Aorta (tissue), 5 donors: Measurements from ENCODE around the gene CYSTM1. TPM values are rescaled to one million over a fixed set of nuclear protein-coding genes. Genes with fewer than 3 reads are reported as not detected.
A peak's percentile ranks its signal among the peaks of the same experiment; 100 is the strongest.

Experiments
- ATAC-seq: fragments of 200-7000 bp; cut with Tn5 transposase; one replicate; pipeline ENCODE4 v1.9.1; 2022; ENCODE audit warnings: moderate library complexity; ENCODE audit not compliant: low FRiP score
- DNase-seq, 2 donors: peaks; one replicate each; pipeline ENCODE4 v3.0.0-alpha.2; 2020
- H3K27ac ChIP-seq, 2 donors: one replicate each; pipeline ENCODE4 v1.5.1; 2013; ENCODE audit warnings: low read length in 2 of 2, mild to moderate bottlenecking in 2 of 2, moderate library complexity in 2 of 2, control low read depth in 1 of 2, inconsistent platforms in 1 of 2, low read depth in 1 of 2
- H3K27me3 ChIP-seq, 2 donors: one replicate each; pipeline ENCODE4 v1.6.1; 2013; ENCODE audit warnings: control low read depth in 1 of 2, low read length in 1 of 2, mild to moderate bottlenecking in 1 of 2, moderate library complexity in 1 of 2; ENCODE audit not compliant: insufficient read depth in 2 of 2, control insufficient read depth in 1 of 2
- H3K36me3 ChIP-seq, 2 donors: one replicate each; pipeline ENCODE4 v1.6.1; 2013; ENCODE audit warnings: control low read depth in 1 of 2, low read length in 1 of 2, mild to moderate bottlenecking in 1 of 2; ENCODE audit not compliant: insufficient read depth in 2 of 2, control insufficient read depth in 1 of 2
- H3K4me1 ChIP-seq, 2 donors: one replicate each; pipeline ENCODE4 v1.6.1; 2013; ENCODE audit warnings: low read length in 2 of 2, control low read depth in 1 of 2, mild to moderate bottlenecking in 1 of 2, moderate library complexity in 1 of 2; ENCODE audit not compliant: insufficient read depth in 2 of 2, control insufficient read depth in 1 of 2
- H3K4me3 ChIP-seq, 2 donors: one replicate each; pipeline ENCODE4 v1.5.1; 2013; ENCODE audit warnings: low read length in 2 of 2, control low read depth in 1 of 2, mild to moderate bottlenecking in 1 of 2
- H3K9me3 ChIP-seq: one replicate; pipeline ENCODE4 v1.6.1; 2013; ENCODE audit warnings: mild to moderate bottlenecking, low read length; ENCODE audit not compliant: control insufficient read depth
- WGBS, 2 donors: extraction: QIAGEN DNeasy Blood & Tissue Kit; methylation state at CpG; one replicate each; pipeline ENCODE4 v1.1.7; 2013; 5-methylcytosine and 5-hydroxymethylcytosine counted together
- intact Hi-C, 2 donors: fragments of 100-400 bp; cut with DNase I; formaldehyde crosslinking; loops; one replicate each; pipeline versions ENCODE4 v1.14.2 to v1.15.0; 2022
- polyA plus RNA-seq, 2 donors: library from polyadenylated mRNA; stranded (reverse); fragments of 200-250 nt; gene quantifications; one replicate each; pipeline ENCODE4 v1.2.3, GENCODE V29; 2013
- total RNA-seq, 2 donors: library from RNA; stranded (reverse); fragmentation: NEBNext Ultra II Directional; extraction: Animal tissue kit (Norgen Biotek cat#: 25700); gene quantifications; one replicate each; pipeline ENCODE4 v1.2.1, GENCODE V29; 2021
- donor health status: healthy with polysubstance abuse.
- donor health status: Bipolar disorder and iron deficiency.
- donor health status: DM: no; HTN: no; CAD: no.
- donor health status: DM: no; HTN: no; CAD: no.
- donor health status: DM: yes; HTN: yes; CAD: no.

The CYSTM1 gene
- total and polyA plus RNA-seq, 4 donors: 44.7 to 179 (median 64.8) TPM

- Histone ChIP-seq H3K27ac (no peak overlapping the region), H3K4me1 (no peaks in the 10 kb centered on the region), H3K27me3 (no peaks in the 10 kb centered on the region), H3K4me3 (no peak overlapping the region), H3K9me3 (no peaks in the 10 kb centered on the region), H3K36me3 (no peaks in the 10 kb centered on the region)
- ATAC-seq (no peak), DNase-seq (no peak)
- intact Hi-C loops: no loop called here
- 92% methylated on average over 6 of the region's 6 CpGs for WGBS, 2 donors
These were observed 63.8 kb downstream of the CYSTM1 start for GRCh38 chr5:140238756-140239155.

GRCh38 chr5:140239461-140239860 lies 64.5 kb downstream of the CYSTM1 start:
- Histone ChIP-seq H3K4me1 (no peaks in the 10 kb centered on the region), H3K27me3 (no peaks in the 10 kb centered on the region), H3K36me3 (no peaks in the 10 kb centered on the region), H3K4me3 (no peak overlapping the region), H3K27ac (no peak overlapping the region), H3K9me3 (no peaks in the 10 kb centered on the region)
- no peak for ATAC-seq
- 93 to 94% methylated on average over 5 of the region's 5 CpGs for WGBS, 2 donors
- intact Hi-C loops: no loop called here
- no peak for DNase-seq

GRCh38 chr5:140239939-140240700 lies 65.1 kb downstream of the CYSTM1 start:
- intact Hi-C loops: loop anchor here in 1 of 2 donors (2.0 kb wide), 1 partner anchor 111 kb away; no protein-coding TSS in a partner anchor
- H3K36me3 ChIP-seq: no peaks in the 10 kb centered on the region
- no peak overlapping the region for H3K4me3 ChIP-seq
- no peaks in the 10 kb centered on the region for H3K9me3 ChIP-seq
- ATAC-seq (peak; percentile 51), DNase-seq (peak; percentile 80 to 87)
- no peak overlapping the region for H3K27ac ChIP-seq
- H3K4me1 ChIP-seq: no peaks in the 10 kb centered on the region
- 38 to 39% methylated on average over 11 of the region's 11 CpGs for WGBS, 2 donors
- H3K27me3 ChIP-seq: no peaks in the 10 kb centered on the region

DNA sequence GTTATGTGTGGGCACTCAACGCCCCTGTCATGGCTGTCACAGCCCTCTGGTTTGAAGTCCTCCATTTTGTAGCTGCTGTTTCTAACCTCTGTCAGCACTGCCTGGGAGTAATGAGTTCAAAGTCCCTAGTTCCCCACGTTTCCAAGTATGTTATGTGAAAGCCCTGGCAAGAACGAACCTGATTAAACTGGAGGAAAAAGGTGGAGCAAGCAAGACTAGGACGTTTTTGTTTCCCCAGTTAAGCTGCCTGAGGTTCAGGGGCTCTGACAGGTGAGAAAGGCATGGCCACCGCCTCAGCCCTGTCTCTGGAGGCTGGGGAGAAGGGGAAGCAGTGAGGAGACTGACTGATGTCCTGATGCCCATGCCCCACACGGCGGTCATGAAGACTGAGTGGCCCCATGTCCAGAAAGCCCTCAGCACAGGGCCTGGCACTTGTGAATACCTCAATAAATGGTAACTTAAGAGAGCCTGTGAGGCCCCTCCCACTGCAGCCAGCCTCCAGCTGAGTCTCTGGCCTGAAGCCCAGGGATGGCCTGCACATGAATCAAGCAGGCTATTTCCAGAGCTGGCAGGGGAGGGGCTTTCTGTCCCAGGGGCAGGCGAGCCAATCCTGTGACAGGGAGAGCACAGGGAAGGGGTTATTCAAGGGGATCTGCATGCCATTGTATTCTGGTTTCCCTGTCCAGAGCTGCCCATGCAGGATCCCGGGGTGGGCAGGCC lies 66.2 kb downstream of the CYSTM1 start:
- DNase-seq (peak; percentile 92 to 94), ATAC-seq (peak; percentile 72)
- Histone ChIP-seq H3K27me3 (no peaks in the 10 kb centered on the region), H3K4me3 (no peak overlapping the region), H3K36me3 (no peaks in the 10 kb centered on the region), H3K9me3 (no peaks in the 10 kb centered on the region), H3K27ac (peak overlapping the region in 1 of 2 donors; percentile 13), H3K4me1 (no peaks in the 10 kb centered on the region)
- intact Hi-C loops: loop anchor here (1.0 to 2.0 kb wide), 2 partner anchors 110 to 116 kb away; no protein-coding TSS in a partner anchor
- WGBS, 2 donors: 29 to 30% methylated on average over 9 of the region's 9 CpGs

- Histone ChIP-seq H3K27me3 (no peaks in the 10 kb centered on the region), H3K9me3 (no peaks in the 10 kb centered on the region), H3K4me1 (no peaks in the 10 kb centered on the region), H3K27ac (peak overlapping the region in 1 of 2 donors; percentile 13), H3K4me3 (no peak overlapping the region), H3K36me3 (no peaks in the 10 kb centered on the region)
- ATAC-seq (no peak), DNase-seq (no peak)
- 84 to 85% methylated on average over 5 of the region's 5 CpGs for WGBS, 2 donors
- intact Hi-C loops: loop anchor here in 1 of 2 donors (2.0 kb wide), 1 partner anchor 115 kb away; no protein-coding TSS in a partner anchor
These were observed 67.1 kb downstream of the CYSTM1 start for GRCh38 chr5:140242099-140242498.

DNA sequence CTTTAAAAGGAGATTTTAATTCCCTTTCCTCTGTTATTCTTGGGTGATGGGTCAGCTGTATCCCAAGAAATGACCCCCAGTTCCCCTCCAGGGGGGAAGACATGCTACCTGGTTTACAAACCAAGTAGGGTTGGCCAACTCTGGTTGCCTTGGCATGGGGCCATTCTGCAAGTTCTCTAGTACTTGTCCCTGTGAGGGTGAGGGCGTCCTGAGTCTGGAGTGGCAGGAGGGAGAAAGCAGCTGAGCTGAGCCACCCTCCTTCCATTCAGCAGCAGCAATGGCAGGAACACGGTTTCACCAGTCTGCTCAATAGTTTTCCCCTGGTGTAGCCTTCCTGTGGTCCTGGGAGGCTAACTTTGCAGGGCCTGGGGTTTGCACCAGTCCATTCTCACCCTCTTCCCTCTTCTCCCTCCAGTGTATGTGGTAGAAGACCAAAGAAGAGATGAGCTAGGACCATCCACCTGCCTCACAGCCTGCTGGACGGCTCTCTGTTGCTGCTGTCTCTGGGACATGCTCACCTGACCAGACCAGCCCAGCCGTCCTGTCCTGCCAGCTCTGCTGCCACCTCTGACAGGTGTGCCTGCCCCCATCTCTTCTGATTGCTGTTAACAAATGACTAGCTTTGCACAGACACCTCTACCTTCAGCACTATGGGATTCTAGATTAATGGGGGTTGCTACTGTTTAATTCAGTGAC lies 68.0 kb downstream of the CYSTM1 start:
- 69 to 78% methylated on average over 4 of the region's 4 CpGs for WGBS, 2 donors
- H3K9me3 ChIP-seq: no peaks in the 10 kb centered on the region
- DNase-seq: no peak
- no peaks in the 10 kb centered on the region for H3K4me1 ChIP-seq
- H3K27ac ChIP-seq: no peak overlapping the region
- H3K4me3 ChIP-seq: no peak overlapping the region
- intact Hi-C loops: loop anchor here in 1 of 2 donors (2.0 kb wide), 1 partner anchor 114 kb away; no protein-coding TSS in a partner anchor
- H3K36me3 ChIP-seq: no peaks in the 10 kb centered on the region
- H3K27me3 ChIP-seq: no peaks in the 10 kb centered on the region
- no peak for ATAC-seq

- no peaks in the 10 kb centered on the region for H3K4me1 ChIP-seq
- ATAC-seq (no peak), DNase-seq (no peak)
- intact Hi-C loops: loop anchor here (1.0 to 2.0 kb wide), 2 partner anchors 108 to 113 kb away; no protein-coding TSS in a partner anchor
- H3K27ac ChIP-seq: no peak overlapping the region
- 82 to 89% methylated on average over 4 of the region's 4 CpGs for WGBS, 2 donors
- H3K9me3 ChIP-seq: no peaks in the 10 kb centered on the region
- no peaks in the 10 kb centered on the region for H3K27me3 ChIP-seq
- H3K36me3 ChIP-seq: no peaks in the 10 kb centered on the region
- no peak overlapping the region for H3K4me3 ChIP-seq
These were observed 68.8 kb downstream of the CYSTM1 start for GRCh38 chr5:140243706-140244250.

DNA sequence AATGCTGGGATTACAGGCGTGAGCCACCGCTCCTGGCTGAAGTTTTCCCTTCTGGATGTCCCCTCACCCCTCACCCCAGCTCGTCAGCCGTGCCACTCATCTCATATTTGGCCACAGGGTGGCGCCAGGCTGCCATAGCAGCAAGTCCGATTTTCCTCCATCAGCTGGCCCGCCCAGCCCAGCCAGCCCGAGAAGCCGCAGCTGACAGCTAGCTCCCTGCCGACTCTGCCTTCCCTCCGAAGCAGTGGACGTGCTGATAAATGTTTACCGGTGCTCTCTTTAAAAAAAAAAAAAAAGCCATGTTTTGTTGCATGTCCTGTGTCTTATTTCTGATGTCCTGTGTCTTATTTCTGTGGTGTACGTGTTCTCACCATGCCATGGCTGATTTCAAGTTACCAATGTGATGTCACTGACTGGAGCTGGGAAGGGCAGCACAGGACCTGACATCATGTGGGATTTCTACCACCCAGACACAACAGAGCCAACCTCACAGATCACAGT lies 69.6 kb downstream of the CYSTM1 start:
- ATAC-seq (peak; percentile 88), DNase-seq (peak; percentile 95 to 96)
- peaks cover 0 to 2% of the 10 kb centered on the region in 2 donors for H3K36me3 ChIP-seq
- H3K4me3 ChIP-seq: no peak overlapping the region
- intact Hi-C loops: loop anchor here in 1 of 2 donors (1.0 kb wide), 1 partner anchor 107 kb away; no protein-coding TSS in a partner anchor
- no peaks in the 10 kb centered on the region for H3K27me3 ChIP-seq
- H3K4me1 ChIP-seq: no peaks in the 10 kb centered on the region
- H3K9me3 ChIP-seq: no peaks in the 10 kb centered on the region
- WGBS, 2 donors: 7 to 9% methylated on average over 14 of the region's 14 CpGs
- H3K27ac ChIP-seq: no peak overlapping the region
